HFFc6 (cell line): Measurements from ENCODE around the gene PIK3AP1. TPM values are rescaled to one million over a fixed set of nuclear protein-coding genes. Genes with fewer than 3 reads are reported as not detected.

Experiments used
- DNase-seq: peaks from one replicate; pipeline ENCODE4 v3.0.0-alpha.2; 2018
- H3K27ac Mint-ChIP-seq: 2 replicates; pipeline ENCODE4 v1.8.0; 2020; ENCODE audit warnings: mild to moderate bottlenecking, mixed read lengths
- H3K27me3 Mint-ChIP-seq: 2 replicates; pipeline ENCODE4 v1.8.0; 2021; ENCODE audit warnings: mild to moderate bottlenecking, moderate library complexity, mixed read lengths; ENCODE audit not compliant: insufficient read depth
- H3K36me3 Mint-ChIP-seq: 2 replicates; pipeline ENCODE4 v1.8.0; 2021; ENCODE audit warnings: low read depth, mixed read lengths
- H3K4me1 Mint-ChIP-seq: 2 replicates; pipeline ENCODE4 v1.8.0; 2020; ENCODE audit warnings: low read depth, mixed read lengths
- H3K4me3 Mint-ChIP-seq: 2 replicates; pipeline ENCODE4 v1.8.0; 2020; ENCODE audit warnings: mild to moderate bottlenecking, moderate library complexity, mixed read lengths
- H3K9me3 Mint-ChIP-seq: 2 replicates; pipeline ENCODE4 v1.8.0; 2020; ENCODE audit warnings: mild to moderate bottlenecking, mixed read lengths
- CTCF ChIP-seq: fragments of 200-600 bp; sonication (generic); IDR thresholded peaks from 2 replicates; pipeline ENCODE4 v1.5.0; 2021; ENCODE audit warnings: antibody characterized with exemption, mild to moderate bottlenecking
- total RNA-seq, 6 experiments: library from RNA; stranded (reverse); fragmentation: NEBNext Ultra II Directional; extraction: Animal tissue kit (Norgen Biotek cat#: 25700); gene quantifications; 2 replicates in 1 of 6; 3 replicates in 5 of 6; pipeline ENCODE4 v1.2.3, GENCODE V29; 2021

The PIK3AP1 gene
- total RNA-seq, 6 experiments from 2014 or later, result 0.05 TPM; not detected in 3

- TF ChIP-seq CTCF, result peak; percentile 37
- Mint-ChIP-seq H3K4me1 (no peaks in the 10 kb centered on the region), H3K27ac (no peak overlapping the region)
Observed at GRCh38 chr10:96626795-96627194, 93.5 kb downstream of the PIK3AP1 start.

GRCh38 chr10:96625173-96625572 is 95.1 kb downstream of the PIK3AP1 start:
- Mint-ChIP-seq H3K4me1 (no peaks in the 10 kb centered on the region), H3K27me3 (peaks cover 23% of the 10 kb centered on the region), H3K9me3 (no peaks in the 10 kb centered on the region), H3K4me3 (no peak overlapping the region), H3K36me3 (no peaks in the 10 kb centered on the region), H3K27ac (no peak overlapping the region)
- DNase-seq, result no peak
- TF ChIP-seq CTCF, result no peak

More at GRCh38 chr10:96626795-96627194, 93.5 kb downstream of the PIK3AP1 start:
- H3K36me3 Mint-ChIP-seq, result no peaks in the 10 kb centered on the region
- H3K9me3 Mint-ChIP-seq, result no peaks in the 10 kb centered on the region
- H3K4me3 Mint-ChIP-seq, result no peak overlapping the region
- peaks cover 26% of the 10 kb centered on the region for H3K27me3 Mint-ChIP-seq
- no peak for DNase-seq

- peaks cover 13% of the 10 kb centered on the region for H3K4me1 Mint-ChIP-seq
- no peak for DNase-seq
- H3K4me3 Mint-ChIP-seq, result no peak overlapping the region
- H3K9me3 Mint-ChIP-seq, result no peaks in the 10 kb centered on the region
- no peak for TF ChIP-seq CTCF
- no peak overlapping the region for H3K27ac Mint-ChIP-seq
- peaks cover 25% of the 10 kb centered on the region for H3K27me3 Mint-ChIP-seq
- no peaks in the 10 kb centered on the region for H3K36me3 Mint-ChIP-seq
Observed at GRCh38 chr10:96622013-96622787, 98.1 kb downstream of the PIK3AP1 start.

GRCh38 chr10:96619796-96620773 is 100.2 kb downstream of the PIK3AP1 start:
- Mint-ChIP-seq H3K27me3 (peaks cover 19% of the 10 kb centered on the region), H3K27ac (no peak overlapping the region; the same call in 1 of the 2 replicates), H3K4me3 (no peak overlapping the region), H3K36me3 (no peaks in the 10 kb centered on the region), H3K9me3 (no peaks in the 10 kb centered on the region), H3K4me1 (peaks cover 19% of the 10 kb centered on the region)
- DNase-seq, result no peak
- no peak for TF ChIP-seq CTCF

- no peak for DNase-seq
- Mint-ChIP-seq H3K27ac (no peak overlapping the region), H3K36me3 (no peaks in the 10 kb centered on the region), H3K4me3 (no peak overlapping the region), H3K4me1 (peaks cover 28% of the 10 kb centered on the region), H3K9me3 (no peaks in the 10 kb centered on the region), H3K27me3 (peaks cover 15% of the 10 kb centered on the region)
- TF ChIP-seq CTCF, result no peak
Observed at GRCh38 chr10:96619120-96619519, 101.2 kb downstream of the PIK3AP1 start.
